Measurements from ENCODE around the gene THADA.

THADA gene

DNA sequence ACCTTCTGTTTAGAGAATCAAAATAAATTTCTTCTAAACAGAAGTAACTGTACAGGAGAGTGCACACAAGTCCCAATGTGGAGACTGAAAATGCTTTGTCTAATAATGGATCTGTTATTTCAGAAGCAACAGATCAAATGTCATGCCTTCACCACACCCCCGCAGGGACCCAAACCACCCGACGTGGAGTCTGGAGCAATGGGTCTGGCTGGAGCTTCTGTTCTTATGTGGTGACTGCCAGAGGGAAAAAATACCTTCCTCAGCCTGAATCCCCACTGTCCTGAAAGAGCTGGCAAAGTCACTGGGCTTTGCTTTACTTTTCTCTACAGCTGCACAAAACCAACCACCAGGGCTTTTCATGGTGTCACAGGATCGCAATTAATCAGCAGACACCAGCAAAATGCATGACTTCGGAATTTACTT is 250.4 kb downstream of the THADA start:
- H3K4me3 ChIP-seq (replicated peaks; ENCODE audit: insufficient read depth, low read length): no peak overlapping the region
- H3K27ac ChIP-seq (replicated peaks): no peak overlapping the region
- TF ChIP-seq POLR2AphosphoS5 (IDR thresholded peaks at IDR 0.05; ENCODE audit: low read depth) (no peak), SPI1 (IDR thresholded peaks at IDR 0.05; ENCODE audit: borderline replicate concordance, low read depth) (no peak), GABPA (IDR thresholded peaks at IDR 0.05; ENCODE audit: low read depth) (no peak)
- TF ChIP-seq, protein P1, sequence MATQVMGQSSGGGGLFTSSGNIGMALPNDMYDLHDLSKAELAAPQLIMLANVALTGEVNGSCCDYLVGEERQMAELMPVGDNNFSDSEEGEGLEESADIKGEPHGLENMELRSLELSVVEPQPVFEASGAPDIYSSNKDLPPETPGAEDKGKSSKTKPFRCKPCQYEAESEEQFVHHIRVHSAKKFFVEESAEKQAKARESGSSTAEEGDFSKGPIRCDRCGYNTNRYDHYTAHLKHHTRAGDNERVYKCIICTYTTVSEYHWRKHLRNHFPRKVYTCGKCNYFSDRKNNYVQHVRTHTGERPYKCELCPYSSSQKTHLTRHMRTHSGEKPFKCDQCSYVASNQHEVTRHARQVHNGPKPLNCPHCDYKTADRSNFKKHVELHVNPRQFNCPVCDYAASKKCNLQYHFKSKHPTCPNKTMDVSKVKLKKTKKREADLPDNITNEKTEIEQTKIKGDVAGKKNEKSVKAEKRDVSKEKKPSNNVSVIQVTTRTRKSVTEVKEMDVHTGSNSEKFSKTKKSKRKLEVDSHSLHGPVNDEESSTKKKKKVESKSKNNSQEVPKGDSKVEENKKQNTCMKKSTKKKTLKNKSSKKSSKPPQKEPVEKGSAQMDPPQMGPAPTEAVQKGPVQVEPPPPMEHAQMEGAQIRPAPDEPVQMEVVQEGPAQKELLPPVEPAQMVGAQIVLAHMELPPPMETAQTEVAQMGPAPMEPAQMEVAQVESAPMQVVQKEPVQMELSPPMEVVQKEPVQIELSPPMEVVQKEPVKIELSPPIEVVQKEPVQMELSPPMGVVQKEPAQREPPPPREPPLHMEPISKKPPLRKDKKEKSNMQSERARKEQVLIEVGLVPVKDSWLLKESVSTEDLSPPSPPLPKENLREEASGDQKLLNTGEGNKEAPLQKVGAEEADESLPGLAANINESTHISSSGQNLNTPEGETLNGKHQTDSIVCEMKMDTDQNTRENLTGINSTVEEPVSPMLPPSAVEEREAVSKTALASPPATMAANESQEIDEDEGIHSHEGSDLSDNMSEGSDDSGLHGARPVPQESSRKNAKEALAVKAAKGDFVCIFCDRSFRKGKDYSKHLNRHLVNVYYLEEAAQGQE (IDR thresholded peaks at IDR 0.05; ENCODE audit: insufficient replicate concordance, low read depth): no peak
- TF ChIP-seq, protein P2, sequence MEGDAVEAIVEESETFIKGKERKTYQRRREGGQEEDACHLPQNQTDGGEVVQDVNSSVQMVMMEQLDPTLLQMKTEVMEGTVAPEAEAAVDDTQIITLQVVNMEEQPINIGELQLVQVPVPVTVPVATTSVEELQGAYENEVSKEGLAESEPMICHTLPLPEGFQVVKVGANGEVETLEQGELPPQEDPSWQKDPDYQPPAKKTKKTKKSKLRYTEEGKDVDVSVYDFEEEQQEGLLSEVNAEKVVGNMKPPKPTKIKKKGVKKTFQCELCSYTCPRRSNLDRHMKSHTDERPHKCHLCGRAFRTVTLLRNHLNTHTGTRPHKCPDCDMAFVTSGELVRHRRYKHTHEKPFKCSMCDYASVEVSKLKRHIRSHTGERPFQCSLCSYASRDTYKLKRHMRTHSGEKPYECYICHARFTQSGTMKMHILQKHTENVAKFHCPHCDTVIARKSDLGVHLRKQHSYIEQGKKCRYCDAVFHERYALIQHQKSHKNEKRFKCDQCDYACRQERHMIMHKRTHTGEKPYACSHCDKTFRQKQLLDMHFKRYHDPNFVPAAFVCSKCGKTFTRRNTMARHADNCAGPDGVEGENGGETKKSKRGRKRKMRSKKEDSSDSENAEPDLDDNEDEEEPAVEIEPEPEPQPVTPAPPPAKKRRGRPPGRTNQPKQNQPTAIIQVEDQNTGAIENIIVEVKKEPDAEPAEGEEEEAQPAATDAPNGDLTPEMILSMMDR (IDR thresholded peaks at IDR 0.05; ENCODE audit: insufficient read depth, low read length): no peak
- H3K27me3 ChIP-seq (ENCODE audit: insufficient read depth, poor library complexity, severe bottlenecking): no peaks in the 10 kb centered on the region
- no peak for DNase-seq (ENCODE audit: low read depth in 1 of 2, low spot score in 1 of 2)

DNA sequence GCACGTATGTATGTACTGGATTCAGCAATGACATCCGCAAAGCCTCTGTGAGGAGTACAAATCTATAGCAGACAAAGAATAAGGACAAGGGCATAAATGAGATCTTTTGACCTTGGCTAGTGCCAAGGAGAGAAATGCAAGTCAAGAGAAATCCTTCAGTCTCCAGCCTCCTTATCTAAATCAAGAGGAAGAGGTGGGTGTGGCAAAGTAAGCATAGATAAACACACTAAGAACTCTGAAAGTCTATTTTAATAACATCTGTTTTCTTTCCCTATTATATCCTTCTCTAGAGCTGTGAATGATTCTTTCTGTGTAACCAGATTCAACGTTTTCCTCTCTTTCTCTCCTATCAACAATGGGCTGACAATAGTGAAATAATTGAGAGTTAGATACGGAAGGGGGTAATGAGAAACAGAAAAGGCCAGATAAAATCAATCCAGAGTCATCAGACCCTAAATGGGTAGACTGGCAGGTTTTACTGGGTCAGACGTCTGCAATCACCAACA is 250.9 kb downstream of the THADA start:
- Histone ChIP-seq H3K27ac (replicated peaks) (no peak overlapping the region), H3K27me3 (ENCODE audit: insufficient read depth, poor library complexity, severe bottlenecking) (no peaks in the 10 kb centered on the region)

DNA sequence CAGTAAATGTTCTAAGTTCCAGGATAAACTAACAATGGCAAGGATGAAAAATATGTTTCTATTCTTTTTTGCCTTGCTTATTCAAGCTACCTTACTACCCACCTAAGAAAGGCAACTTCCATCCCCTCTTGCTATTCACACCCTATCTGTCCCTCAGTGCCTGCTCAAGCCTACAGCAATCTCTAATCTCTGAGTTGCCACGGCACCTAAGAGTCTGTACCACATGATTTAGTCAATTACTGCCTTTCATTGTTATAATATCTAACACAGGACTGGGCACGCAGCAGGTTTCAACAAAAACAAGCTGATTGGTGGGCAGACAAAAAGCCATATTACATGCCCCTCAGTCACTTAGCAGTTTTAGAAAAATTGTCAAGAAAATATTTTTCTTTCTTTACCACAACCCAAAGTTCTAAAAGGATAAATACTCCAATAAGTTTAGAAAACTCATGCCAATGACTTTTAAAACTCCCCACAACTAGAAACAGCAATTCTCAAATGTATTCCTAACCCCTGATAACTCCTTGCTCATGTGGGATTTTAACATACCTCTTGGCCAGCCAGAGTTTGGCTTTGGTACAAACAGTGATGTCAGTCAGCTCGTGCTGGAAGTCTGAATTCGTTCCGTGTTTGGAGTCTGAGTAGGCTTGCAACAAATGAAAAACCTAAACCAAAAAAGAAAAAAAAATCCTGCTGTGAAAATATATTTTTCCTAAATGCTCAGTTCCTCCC is 252.1 kb downstream of the THADA start:
- TF ChIP-seq, protein P2 (IDR thresholded peaks at IDR 0.05; ENCODE audit: insufficient read depth, low read length): no peak
- TF ChIP-seq POLR2AphosphoS5 (IDR thresholded peaks at IDR 0.05; ENCODE audit: low read depth) (no peak), SPI1 (IDR thresholded peaks at IDR 0.05; ENCODE audit: borderline replicate concordance, low read depth) (no peak), GABPA (IDR thresholded peaks at IDR 0.05; ENCODE audit: low read depth) (no peak)
- TF ChIP-seq, protein P1 (IDR thresholded peaks at IDR 0.05; ENCODE audit: insufficient replicate concordance, low read depth): no peak
- Histone ChIP-seq H3K27me3 (ENCODE audit: insufficient read depth, poor library complexity, severe bottlenecking) (no peaks in the 10 kb centered on the region), H3K4me3 (replicated peaks; ENCODE audit: insufficient read depth, low read length) (no peak overlapping the region), H3K27ac (replicated peaks) (no peak overlapping the region)
- DNase-seq (ENCODE audit: low read depth in 1 of 2, low spot score in 1 of 2): no peak

More for the DNA sequence above, 250.9 kb downstream of the THADA start:
- TF ChIP-seq, protein P1 (IDR thresholded peaks at IDR 0.05; ENCODE audit: insufficient replicate concordance, low read depth): no peak
- TF ChIP-seq GABPA (IDR thresholded peaks at IDR 0.05; ENCODE audit: low read depth): no peak
- no peak for TF ChIP-seq SPI1 (IDR thresholded peaks at IDR 0.05; ENCODE audit: borderline replicate concordance, low read depth)
- TF ChIP-seq POLR2AphosphoS5 (IDR thresholded peaks at IDR 0.05; ENCODE audit: low read depth): no peak
- TF ChIP-seq, protein P2 (IDR thresholded peaks at IDR 0.05; ENCODE audit: insufficient read depth, low read length): no peak
- no peak for DNase-seq (ENCODE audit: low read depth in 1 of 2, low spot score in 1 of 2)
- H3K4me3 ChIP-seq (replicated peaks; ENCODE audit: insufficient read depth, low read length): no peak overlapping the region

All from HL-60 (cell line).